ENCODE results near the gene MERTK.

DNA sequence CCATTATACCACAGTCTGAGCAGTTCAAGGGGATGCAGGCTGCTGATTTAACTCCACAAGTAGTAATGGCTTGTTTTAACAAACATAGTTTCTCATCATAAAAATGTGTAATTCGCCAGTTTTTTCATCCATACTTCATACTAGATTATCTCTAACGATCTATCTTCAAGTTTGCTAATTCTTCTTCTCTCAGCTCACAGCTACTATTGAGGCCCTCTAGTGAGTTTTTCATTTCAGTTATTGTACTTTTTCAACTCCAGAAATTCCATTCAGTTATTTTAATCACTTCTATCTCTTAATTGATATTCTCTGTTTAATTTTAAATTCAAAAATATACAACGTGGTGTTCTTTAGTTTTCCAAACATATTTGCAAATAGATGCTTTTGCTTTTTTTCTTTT, 136.5 kb downstream of the MERTK start:
- no peak for TF ChIP-seq POLR2A (IDR thresholded peaks at IDR 0.05)
- TF ChIP-seq, protein P1, sequence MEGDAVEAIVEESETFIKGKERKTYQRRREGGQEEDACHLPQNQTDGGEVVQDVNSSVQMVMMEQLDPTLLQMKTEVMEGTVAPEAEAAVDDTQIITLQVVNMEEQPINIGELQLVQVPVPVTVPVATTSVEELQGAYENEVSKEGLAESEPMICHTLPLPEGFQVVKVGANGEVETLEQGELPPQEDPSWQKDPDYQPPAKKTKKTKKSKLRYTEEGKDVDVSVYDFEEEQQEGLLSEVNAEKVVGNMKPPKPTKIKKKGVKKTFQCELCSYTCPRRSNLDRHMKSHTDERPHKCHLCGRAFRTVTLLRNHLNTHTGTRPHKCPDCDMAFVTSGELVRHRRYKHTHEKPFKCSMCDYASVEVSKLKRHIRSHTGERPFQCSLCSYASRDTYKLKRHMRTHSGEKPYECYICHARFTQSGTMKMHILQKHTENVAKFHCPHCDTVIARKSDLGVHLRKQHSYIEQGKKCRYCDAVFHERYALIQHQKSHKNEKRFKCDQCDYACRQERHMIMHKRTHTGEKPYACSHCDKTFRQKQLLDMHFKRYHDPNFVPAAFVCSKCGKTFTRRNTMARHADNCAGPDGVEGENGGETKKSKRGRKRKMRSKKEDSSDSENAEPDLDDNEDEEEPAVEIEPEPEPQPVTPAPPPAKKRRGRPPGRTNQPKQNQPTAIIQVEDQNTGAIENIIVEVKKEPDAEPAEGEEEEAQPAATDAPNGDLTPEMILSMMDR (IDR thresholded peaks at IDR 0.05): no peak
